HG03064 (cell line): ENCODE measurements around the gene CERS1.

Source experiments
- ATAC-seq: cut with Tn5 transposase; IDR thresholded peaks from one replicate; pipeline ENCODE4 v1.9.1; 2021; ENCODE audit warnings: low read depth; ENCODE audit not compliant: unreplicated experiment

Gene CERS1

GRCh38 chr19:18843960-18844359 lies 52.0 kb downstream of the CERS1 start:
- ATAC-seq: no peak

- ATAC-seq: no peak
These were observed 53.8 kb downstream of the CERS1 start for GRCh38 chr19:18842166-18842565.

- ATAC-seq: no peak
These were observed 54.6 kb downstream of the CERS1 start for GRCh38 chr19:18841400-18841799.

GRCh38 chr19:18840288-18841267 lies 55.4 kb downstream of the CERS1 start:
- no peak for ATAC-seq

- no peak for ATAC-seq
These were observed 56.3 kb downstream of the CERS1 start for GRCh38 chr19:18839465-18840287.

- ATAC-seq: no peak
These were observed 61.3 kb downstream of the CERS1 start for GRCh38 chr19:18834644-18834984.

- ATAC-seq: no peak
These were observed 61.9 kb downstream of the CERS1 start for GRCh38 chr19:18833849-18834643.

- ATAC-seq: no peak
These were observed 62.8 kb downstream of the CERS1 start for GRCh38 chr19:18833141-18833476.

GRCh38 chr19:18832306-18833140 lies 63.4 kb downstream of the CERS1 start:
- ATAC-seq: peak; percentile 18

- ATAC-seq: peak; percentile 66
These were observed 64.2 kb downstream of the CERS1 start, which contains the start of gene UPF1 for GRCh38 chr19:18831524-18832305. TSS of gene UPF1 (plus strand) at chr19:18831959. CDS start at chr19:18832210, 251 bp downstream.

- no peak for ATAC-seq
These were observed 65.5 kb downstream of the CERS1 start for GRCh38 chr19:18830488-18830887.

- no peak for ATAC-seq
These were observed 67.2 kb downstream of the CERS1 start for GRCh38 chr19:18828786-18829185.
